Stomach (tissue), 9 donors: ENCODE results near the gene CKB. TPM values are rescaled to one million over a fixed set of nuclear protein-coding genes. Genes with fewer than 3 reads are reported as not detected.

Source experiments
- DNase-seq, 2 donors: peaks; one replicate each; pipeline versions ENCODE4 v3.0.0 to v3.0.0-alpha.2; 2013 to 2019
- H3K27ac ChIP-seq, 5 donors: fragments of 200-600 bp in 4 of 5; sonication (generic) in 4 of 5; one replicate each; pipeline ENCODE4 v1.5.1; 2013 to 2019; ENCODE audit warnings: mild to moderate bottlenecking in 1 of 5, moderate library complexity in 1 of 5
- H3K27me3 ChIP-seq, 3 donors: fragments of 200-600 bp; sonication (generic); one replicate each; pipeline ENCODE4 v1.5.1; 2017 to 2019; ENCODE audit warnings: mixed run types in 1 of 3
- H3K36me3 ChIP-seq, 4 donors: fragments of 200-600 bp; sonication (generic); 1 replicate in 3 of 4; 2 replicates in 1 of 4; pipeline ENCODE4 v1.5.1; 2016 to 2019
- H3K4me1 ChIP-seq, 4 donors: fragments of 200-600 bp; sonication (generic); one replicate each; pipeline ENCODE4 v1.5.1; 2016 to 2019
- H3K4me3 ChIP-seq, 4 donors: fragments of 200-600 bp; sonication (generic) in 3 of 4; one replicate each; pipeline ENCODE4 v1.5.1; 2016 to 2019; ENCODE audit warnings: mild to moderate bottlenecking in 1 of 4
- H3K9me3 ChIP-seq, 4 donors: fragments of 200-600 bp; sonication (generic); one replicate each; pipeline ENCODE4 v1.5.1; 2016 to 2019
- EP300 ChIP-seq: sonication (generic); formaldehyde crosslinking; IDR thresholded peaks from one replicate; pipeline ENCODE4 v1.6.1; 2017; ENCODE audit warnings: antibody characterized with exemption
- POLR2A ChIP-seq, 4 donors: fragments of 450-650 bp; IDR thresholded peaks; one replicate each; pipeline ENCODE4 v1.6.1; 2016; ENCODE audit warnings: antibody characterized with exemption in 4 of 4, control low read depth in 2 of 4, mild to moderate bottlenecking in 1 of 4, moderate library complexity in 1 of 4
- POLR2AphosphoS5 ChIP-seq, 3 donors: sonication (generic); formaldehyde crosslinking; IDR thresholded peaks; one replicate each; pipeline ENCODE4 v1.6.1; 2016; ENCODE audit warnings: antibody characterized with exemption in 3 of 3
- WGBS, 5 donors: extraction: QIAGEN DNeasy Blood & Tissue Kit in 3 of 5; methylation state at CpG; one replicate each; pipeline versions ENCODE4 v1.1.5 to v1.1.7; 2013 to 2018; 5-methylcytosine and 5-hydroxymethylcytosine counted together
- intact Hi-C: fragments of 100-400 bp; cut with DNase I; formaldehyde crosslinking; loops from one replicate; pipeline ENCODE4 v1.15.1; 2023; ENCODE audit warnings: low total_unique reads
- polyA plus RNA-seq, 3 donors: library from polyadenylated mRNA; stranded (reverse); fragments of 200-250 nt; gene quantifications; one replicate each; pipeline ENCODE4 v1.2.3, GENCODE V29; 2013
- total RNA-seq, 5 donors: library from RNA; depleted of rRNA; stranded (reverse); fragments of >200 nt; gene quantifications; one replicate each; pipeline versions ENCODE4 v1.1.0 to v1.2.3, GENCODE V29; 2014 to 2016
- TF ChIP-seq, protein P1 (sequence below), 7 experiments: fragments of 450-650 bp in 4 of 7; fragments of 200-600 bp in 3 of 7; sonication (generic) in 3 of 7; IDR thresholded peaks; one replicate each; pipeline ENCODE4 v1.5.1; 2016 to 2019; ENCODE audit warnings: antibody characterized with exemption in 7 of 7, control low read depth in 2 of 7, mild to moderate bottlenecking in 1 of 7
- donor health status: healthy with polysubstance abuse.
- donor health status: Bipolar disorder and iron deficiency.
- donor health status: healthy.

The CKB gene
- total and polyA plus RNA-seq, 8 donors = 216 to 1,146 (median 806) TPM

DNA sequence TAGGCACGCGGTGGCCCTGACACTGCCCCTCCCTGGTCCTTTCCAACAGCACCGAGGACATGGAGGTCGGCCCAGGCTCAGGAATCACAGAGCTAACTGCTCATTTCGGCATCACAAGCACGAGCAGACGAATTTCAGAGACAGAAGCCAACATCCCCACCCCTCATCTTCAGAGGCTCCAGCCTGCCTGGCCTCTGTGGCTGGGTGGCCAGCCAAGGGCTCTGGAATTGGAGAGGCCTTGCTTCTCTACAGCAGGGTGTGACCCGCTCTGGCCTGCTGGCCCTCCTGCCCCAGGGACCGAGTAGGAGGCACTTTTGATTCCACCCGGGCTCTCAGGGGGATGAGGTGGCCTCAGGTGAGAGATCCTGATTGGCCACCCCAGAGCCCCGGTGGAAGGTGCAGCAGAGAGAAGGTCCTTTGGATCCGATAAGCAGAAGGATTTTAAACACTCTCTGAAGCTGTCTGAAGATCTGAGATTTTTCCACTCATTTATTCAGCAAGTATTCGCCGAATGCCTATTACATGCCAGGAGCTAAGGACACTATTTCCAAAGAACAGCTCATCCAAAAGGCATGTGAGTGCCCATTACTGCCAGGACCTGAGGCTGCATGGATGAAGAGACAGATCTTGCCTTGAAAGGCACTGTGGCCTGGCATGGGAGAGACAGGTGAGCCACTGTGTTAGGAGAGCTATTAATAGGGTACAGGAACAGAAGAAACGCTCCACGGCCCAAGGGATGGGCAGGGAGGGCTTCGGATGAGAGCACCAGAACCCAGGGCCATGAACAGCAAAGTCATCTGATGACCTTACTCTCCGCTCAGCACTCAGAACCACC is 29.6 kb upstream of the CKB start:
- H3K4me1 ChIP-seq = peaks cover 24 to 79% (median 44%) of the 10 kb centered on the region in 4 donors

GRCh38 chr14:103551338-103551762 is 28.7 kb upstream of the CKB start:
- DNase-seq = peak in 1 of 2 donors; percentile 26
- intact Hi-C loops = no loop called here
- peaks cover 28 to 78% (median 48%) of the 10 kb centered on the region in 4 donors for H3K4me1 ChIP-seq
- no peak overlapping the region for H3K4me3 ChIP-seq
- H3K9me3 ChIP-seq = no peaks in the 10 kb centered on the region
- H3K27ac ChIP-seq = peak overlapping the region in 4 of 5 donors; percentile 75 to 90 (median 80)
- peak in 2 of 3 donors; percentile 10 to 66 for TF ChIP-seq POLR2AphosphoS5 (IDR thresholded peaks at IDR 0.05)
- TF ChIP-seq, protein P1, sequence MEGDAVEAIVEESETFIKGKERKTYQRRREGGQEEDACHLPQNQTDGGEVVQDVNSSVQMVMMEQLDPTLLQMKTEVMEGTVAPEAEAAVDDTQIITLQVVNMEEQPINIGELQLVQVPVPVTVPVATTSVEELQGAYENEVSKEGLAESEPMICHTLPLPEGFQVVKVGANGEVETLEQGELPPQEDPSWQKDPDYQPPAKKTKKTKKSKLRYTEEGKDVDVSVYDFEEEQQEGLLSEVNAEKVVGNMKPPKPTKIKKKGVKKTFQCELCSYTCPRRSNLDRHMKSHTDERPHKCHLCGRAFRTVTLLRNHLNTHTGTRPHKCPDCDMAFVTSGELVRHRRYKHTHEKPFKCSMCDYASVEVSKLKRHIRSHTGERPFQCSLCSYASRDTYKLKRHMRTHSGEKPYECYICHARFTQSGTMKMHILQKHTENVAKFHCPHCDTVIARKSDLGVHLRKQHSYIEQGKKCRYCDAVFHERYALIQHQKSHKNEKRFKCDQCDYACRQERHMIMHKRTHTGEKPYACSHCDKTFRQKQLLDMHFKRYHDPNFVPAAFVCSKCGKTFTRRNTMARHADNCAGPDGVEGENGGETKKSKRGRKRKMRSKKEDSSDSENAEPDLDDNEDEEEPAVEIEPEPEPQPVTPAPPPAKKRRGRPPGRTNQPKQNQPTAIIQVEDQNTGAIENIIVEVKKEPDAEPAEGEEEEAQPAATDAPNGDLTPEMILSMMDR (IDR thresholded peaks at IDR 0.05) = no peak
- TF ChIP-seq POLR2A (IDR thresholded peaks at IDR 0.05) = no peak
- peak; percentile 74 for TF ChIP-seq EP300
- H3K36me3 ChIP-seq = no peaks in the 10 kb centered on the region
- WGBS, 5 donors = 67 to 88% (median 81%) methylated on average over 14 to 17 of the region's 17 CpGs
- no peaks in the 10 kb centered on the region for H3K27me3 ChIP-seq

More for the DNA sequence above, 29.6 kb upstream of the CKB start:
- Histone ChIP-seq H3K4me3 (no peak overlapping the region), H3K27ac (peak overlapping the region in 4 of 5 donors; percentile 75 to 90 (median 80)), H3K36me3 (no peaks in the 10 kb centered on the region), H3K27me3 (no peaks in the 10 kb centered on the region), H3K9me3 (no peaks in the 10 kb centered on the region)
- peak in 1 of 2 donors; percentile 59 for DNase-seq
- WGBS, 5 donors = 61 to 85% (median 81%) methylated on average over 16 to 18 of the region's 18 CpGs
- intact Hi-C loops = no loop called here
- no peak for TF ChIP-seq POLR2AphosphoS5 (IDR thresholded peaks at IDR 0.05)
- no peak for TF ChIP-seq EP300
- no peak for TF ChIP-seq POLR2A (IDR thresholded peaks at IDR 0.05)
- TF ChIP-seq, protein P1 (IDR thresholded peaks at IDR 0.05) = no peak

GRCh38 chr14:103550451-103551337 is 28.1 kb upstream of the CKB start:
- DNase-seq = peak in 1 of 2 donors; percentile 47
- intact Hi-C loops = no loop called here
- Histone ChIP-seq H3K9me3 (no peaks in the 10 kb centered on the region), H3K4me3 (no peak overlapping the region), H3K27me3 (no peaks in the 10 kb centered on the region), H3K27ac (peak overlapping the region in 4 of 5 donors; percentile 75 to 90 (median 80)), H3K36me3 (no peaks in the 10 kb centered on the region), H3K4me1 (peaks cover 28 to 76% (median 44%) of the 10 kb centered on the region in 4 donors)
- no peak for TF ChIP-seq POLR2A (IDR thresholded peaks at IDR 0.05)
- TF ChIP-seq, protein P1 (IDR thresholded peaks at IDR 0.05) = no peak
- no peak for TF ChIP-seq EP300
- TF ChIP-seq POLR2AphosphoS5 (IDR thresholded peaks at IDR 0.05) = no peak
- 42 to 72% (median 66%) methylated on average over 9 to 22 of the region's 22 CpGs for WGBS, 5 donors
